Thymus (tissue), 11 donors: ENCODE data around the gene TMEM182. TPM values are rescaled to one million over a fixed set of nuclear protein-coding genes. Genes with fewer than 3 reads are reported as not detected.

ENCODE experiments used
- DNase-seq, 9 donors: peaks; one replicate each; pipeline ENCODE4 v3.0.0-alpha.2; 2013; ENCODE audit warnings: low spot score in 9 of 9, low read depth in 6 of 9, missing footprints in 1 of 9
- H3K27ac ChIP-seq, 2 donors: one replicate each; pipeline ENCODE4 v1.5.1; 2013; ENCODE audit warnings: control low read depth in 1 of 2, low read depth in 1 of 2, low read length in 1 of 2, mild to moderate bottlenecking in 1 of 2, moderate library complexity in 1 of 2
- H3K27me3 ChIP-seq, 2 donors: one replicate each; pipeline ENCODE4 v1.5.1; 2013; ENCODE audit warnings: low read length in 1 of 2; ENCODE audit not compliant: control insufficient read depth in 2 of 2, insufficient read depth in 1 of 2
- H3K36me3 ChIP-seq, 2 donors: one replicate each; pipeline ENCODE4 v1.5.1; 2013; ENCODE audit warnings: low read length in 1 of 2, mild to moderate bottlenecking in 1 of 2, moderate library complexity in 1 of 2; ENCODE audit not compliant: control insufficient read depth in 2 of 2, insufficient read depth in 2 of 2
- H3K4me1 ChIP-seq, 2 donors: one replicate each; pipeline ENCODE4 v1.5.1; 2013; ENCODE audit warnings: low read length in 2 of 2; ENCODE audit not compliant: control insufficient read depth in 2 of 2, insufficient read depth in 2 of 2
- H3K4me3 ChIP-seq, 2 donors: one replicate each; pipeline ENCODE4 v1.5.1; 2013; ENCODE audit warnings: low read length in 2 of 2, control low read depth in 1 of 2, mild to moderate bottlenecking in 1 of 2
- H3K9me3 ChIP-seq, 2 donors: one replicate each; pipeline ENCODE4 v1.5.1; 2013; ENCODE audit warnings: low read length in 1 of 2, mild to moderate bottlenecking in 1 of 2; ENCODE audit not compliant: control insufficient read depth in 2 of 2, insufficient read depth in 1 of 2
- WGBS: extraction: QIAGEN DNeasy Blood & Tissue Kit; methylation state at CpG from one replicate; pipeline ENCODE4 v1.1.7; 2013; 5-methylcytosine and 5-hydroxymethylcytosine counted together
- polyA plus RNA-seq: library from polyadenylated mRNA; stranded (reverse); fragments of 200-250 nt; gene quantifications from one replicate; pipeline ENCODE4 v1.2.3, GENCODE V29; 2013
- total RNA-seq: library from RNA; stranded (reverse); fragments of 120-200 nt; gene quantifications from one replicate; pipeline ENCODE4 v1.2.4, GENCODE V29; 2013
- donor health status: healthy.

Gene TMEM182
- total and polyA plus RNA-seq, 2 donors, result 2.3 to 2.6 TPM

- Histone ChIP-seq H3K27ac (no peak overlapping the region), H3K9me3 (peaks cover 7 to 22% of the 10 kb centered on the region in 2 donors), H3K36me3 (no peaks in the 10 kb centered on the region), H3K27me3 (no peaks in the 10 kb centered on the region), H3K4me3 (no peak overlapping the region), H3K4me1 (peaks cover 0 to 11% of the 10 kb centered on the region in 2 donors)
- no peak for DNase-seq
- WGBS, result 68% methylated on average over 5 of the region's 5 CpGs
Measured at GRCh38 chr2:102803897-102804217, 42.0 kb downstream of the TMEM182 start.

DNA sequence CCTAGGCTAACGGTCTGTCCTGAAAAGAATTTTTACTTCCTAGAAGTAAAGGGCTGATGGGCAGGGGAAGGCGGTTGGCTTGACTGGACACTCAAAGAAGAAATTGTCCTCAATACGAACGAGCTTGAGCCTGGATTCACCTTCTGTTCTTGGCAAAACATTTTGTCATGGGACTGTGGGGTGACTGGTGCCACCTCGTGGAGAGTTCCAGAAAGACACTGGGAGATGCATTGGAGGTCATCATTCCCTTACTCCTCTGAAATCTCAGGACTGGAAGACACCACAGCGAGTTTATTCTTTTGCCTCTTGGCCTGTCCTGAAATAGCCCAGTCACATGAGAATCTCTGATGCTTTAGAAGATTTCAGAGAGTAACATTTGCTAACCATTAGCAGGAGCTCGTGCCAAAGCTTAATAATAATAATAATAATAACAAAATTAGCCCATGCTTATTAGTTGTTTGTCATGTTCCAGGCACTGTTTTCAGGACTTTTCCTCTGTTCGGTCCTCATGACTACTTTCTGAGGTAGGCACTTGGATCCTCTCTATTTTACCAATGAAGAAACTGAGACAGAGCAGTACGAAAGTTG is 44.5 kb downstream of the TMEM182 start:
- Histone ChIP-seq H3K36me3 (no peaks in the 10 kb centered on the region), H3K27ac (no peak overlapping the region), H3K27me3 (no peaks in the 10 kb centered on the region), H3K9me3 (peaks cover 5 to 17% of the 10 kb centered on the region in 2 donors), H3K4me3 (no peak overlapping the region), H3K4me1 (peaks cover 0 to 11% of the 10 kb centered on the region in 2 donors)
- WGBS, result 73% methylated on average over 9 of the region's 9 CpGs
- peak in 6 of 9 donors; percentile 9 to 52 (median 35) for DNase-seq

DNA sequence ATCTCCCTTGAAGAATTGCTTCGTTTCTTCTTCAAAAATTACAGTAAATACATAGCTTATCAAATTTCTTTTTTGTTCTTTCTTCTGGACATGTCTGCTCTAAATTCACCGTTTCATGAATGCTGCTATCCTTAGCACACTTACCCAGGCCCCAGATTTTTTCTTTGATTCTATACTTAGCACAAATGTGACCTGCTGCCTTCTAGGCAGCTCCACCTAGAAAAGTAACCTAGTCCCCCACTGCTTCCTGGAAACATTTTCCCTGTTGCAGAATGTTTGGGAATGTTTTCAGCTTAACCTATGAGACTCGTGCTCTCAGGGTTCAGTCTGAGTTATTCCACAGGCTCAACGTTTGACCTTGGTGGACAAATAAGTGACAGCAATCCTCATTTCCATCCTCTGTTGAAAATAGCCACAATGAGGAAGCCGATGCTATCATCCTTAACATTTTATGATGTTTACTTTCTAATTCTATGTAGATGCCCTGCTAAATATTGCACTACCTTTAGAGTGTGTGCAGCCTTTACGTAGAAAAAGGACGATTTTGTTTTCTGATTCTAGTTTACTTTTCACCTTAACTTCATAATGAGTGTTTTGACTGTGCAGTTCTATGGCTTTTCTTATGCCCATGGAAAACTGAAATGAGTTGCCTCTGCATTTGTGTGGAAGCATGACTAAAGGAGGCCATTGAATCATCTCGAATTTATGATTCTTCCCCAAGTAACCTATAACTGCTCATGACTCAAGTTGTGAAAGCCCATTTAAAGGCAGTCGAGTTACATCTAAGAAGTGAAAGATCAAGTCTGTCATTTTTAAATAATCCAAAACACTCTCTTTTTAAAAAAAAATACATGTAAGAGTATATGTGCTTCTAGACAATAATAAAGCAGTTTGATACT is 47.7 kb downstream of the TMEM182 start:
- H3K27me3 ChIP-seq, result no peaks in the 10 kb centered on the region
- H3K27ac ChIP-seq, result no peak overlapping the region
- DNase-seq, result no peak
- H3K4me1 ChIP-seq, result no peaks in the 10 kb centered on the region
- H3K4me3 ChIP-seq, result no peak overlapping the region
- H3K36me3 ChIP-seq, result no peaks in the 10 kb centered on the region
- 95% methylated on average over 9 of the region's 9 CpGs for WGBS
- no peaks in the 10 kb centered on the region for H3K9me3 ChIP-seq

- Histone ChIP-seq H3K27me3 (no peaks in the 10 kb centered on the region), H3K4me3 (no peak overlapping the region), H3K36me3 (no peaks in the 10 kb centered on the region), H3K9me3 (no peaks in the 10 kb centered on the region), H3K4me1 (no peaks in the 10 kb centered on the region), H3K27ac (no peak overlapping the region)
- 94% methylated on average over 2 of the region's 2 CpGs for WGBS
- DNase-seq, result no peak
Measured at GRCh38 chr2:102815285-102815684, 53.5 kb downstream of the TMEM182 start.

DNA sequence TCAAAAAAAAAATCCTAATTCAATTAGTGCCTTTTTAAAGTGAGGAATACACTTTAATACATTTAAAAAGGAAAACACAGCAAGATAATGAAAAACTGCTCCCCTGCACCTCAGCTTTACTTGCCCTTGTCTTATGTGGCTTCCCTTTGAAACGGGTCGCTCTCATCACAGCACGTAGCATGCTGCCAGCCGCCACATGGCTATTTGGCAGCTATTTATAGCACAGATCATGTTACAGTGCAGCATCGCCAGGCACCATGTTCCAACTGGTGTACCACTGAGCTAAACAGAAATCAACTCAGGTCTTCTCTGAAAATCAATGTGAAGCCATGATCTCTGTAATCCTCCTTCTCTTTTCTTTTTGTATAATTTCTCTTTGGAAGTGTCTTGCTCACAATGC is 65.1 kb downstream of the TMEM182 start:
- WGBS, result 37% methylated on average over 5 of the region's 5 CpGs
- Histone ChIP-seq H3K4me3 (no peak overlapping the region), H3K36me3 (no peaks in the 10 kb centered on the region), H3K27me3 (no peaks in the 10 kb centered on the region), H3K4me1 (no peaks in the 10 kb centered on the region), H3K27ac (no peak overlapping the region), H3K9me3 (no peaks in the 10 kb centered on the region)
- DNase-seq, result peak in 3 of 9 donors; percentile 15 to 51 (median 21)

GRCh38 chr2:102832789-102833188 is 71.0 kb downstream of the TMEM182 start:
- Histone ChIP-seq H3K36me3 (no peaks in the 10 kb centered on the region), H3K27ac (no peak overlapping the region), H3K4me3 (no peak overlapping the region), H3K4me1 (no peaks in the 10 kb centered on the region), H3K9me3 (no peaks in the 10 kb centered on the region), H3K27me3 (no peaks in the 10 kb centered on the region)
- no peak for DNase-seq
- 94% methylated on average over 2 of the region's 2 CpGs for WGBS

GRCh38 chr2:102834523-102835273 is 72.9 kb downstream of the TMEM182 start:
- H3K4me1 ChIP-seq, result no peaks in the 10 kb centered on the region
- 97% methylated on average over 6 of the region's 6 CpGs for WGBS
- no peak overlapping the region for H3K27ac ChIP-seq
- no peaks in the 10 kb centered on the region for H3K9me3 ChIP-seq
- no peak overlapping the region for H3K4me3 ChIP-seq
- H3K36me3 ChIP-seq, result no peaks in the 10 kb centered on the region
- H3K27me3 ChIP-seq, result no peaks in the 10 kb centered on the region
- no peak for DNase-seq

DNA sequence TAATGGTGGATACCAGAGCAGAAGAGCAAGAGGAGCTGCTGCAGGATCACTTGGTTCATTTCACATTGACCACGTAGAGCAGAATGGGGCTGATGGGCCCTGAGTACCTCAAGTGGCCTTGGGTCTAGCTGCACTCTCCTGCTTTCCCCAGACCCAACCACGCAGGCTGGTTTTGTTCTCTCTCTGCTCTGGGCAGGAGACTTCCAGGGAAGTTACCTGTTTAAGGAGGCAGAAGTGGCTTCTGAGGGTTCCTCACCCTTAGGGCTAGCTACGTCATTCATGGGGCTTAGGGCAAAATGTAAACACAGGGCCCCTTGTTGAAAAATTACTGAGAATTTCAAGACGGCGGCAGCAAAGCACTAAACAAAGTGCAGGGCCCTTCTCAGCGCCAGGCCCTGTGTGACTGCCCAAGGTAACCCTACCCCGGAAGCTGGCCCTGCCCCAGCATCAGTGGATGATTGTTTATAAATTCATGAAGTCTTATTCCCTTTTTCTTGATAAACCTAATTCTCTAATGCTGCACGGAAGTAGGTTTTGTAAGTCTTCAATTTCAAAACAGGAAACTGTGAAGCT is 75.9 kb downstream of the TMEM182 start:
- WGBS, result 94% methylated on average over 8 of the region's 8 CpGs
- H3K9me3 ChIP-seq, result no peaks in the 10 kb centered on the region
- DNase-seq, result no peak
- H3K27me3 ChIP-seq, result no peaks in the 10 kb centered on the region
- H3K4me3 ChIP-seq, result no peak overlapping the region
- no peak overlapping the region for H3K27ac ChIP-seq
- H3K36me3 ChIP-seq, result no peaks in the 10 kb centered on the region
- H3K4me1 ChIP-seq, result no peaks in the 10 kb centered on the region
